Calu3 (cell line): ENCODE results near the gene LRCOL1. TPM values are rescaled to one million over a fixed set of nuclear protein-coding genes. Genes with fewer than 3 reads are reported as not detected.

ENCODE experiments used
- BruUV-seq: library from RNA; stranded (reverse); fragments of 400-500 nt; replicated peaks from 2 replicates; lab custom pipeline; 2021; lab: Mats Ljungman, UMichigan
- CTCF ChIA-PET: fragments of 300-600 bp; sonication (Branson Sonifier 250); formaldehyde crosslinking; loops from one replicate; lab custom pipeline; 2022; ENCODE audit warnings: antibody characterized with exemption; lab: Charles Lee
- DNase-seq: peaks from one replicate; pipeline ENCODE4 v3.0.0; 2022
- H3K27ac Mint-ChIP-seq: one replicate; pipeline ENCODE4 v1.8.0; 2022; ENCODE audit warnings: mixed read lengths; ENCODE audit not compliant: unreplicated experiment
- H3K27me3 Mint-ChIP-seq: one replicate; pipeline ENCODE4 v1.8.0; 2022; ENCODE audit warnings: mixed read lengths; ENCODE audit not compliant: unreplicated experiment
- H3K36me3 Mint-ChIP-seq: one replicate; pipeline ENCODE4 v1.8.0; 2022; ENCODE audit warnings: mild to moderate bottlenecking, moderate library complexity, mixed read lengths; ENCODE audit not compliant: insufficient read depth, unreplicated experiment
- H3K4me1 Mint-ChIP-seq: one replicate; pipeline ENCODE4 v1.8.0; 2022; ENCODE audit warnings: mild to moderate bottlenecking, low read depth, mixed read lengths; ENCODE audit not compliant: unreplicated experiment
- H3K4me3 Mint-ChIP-seq: one replicate; pipeline ENCODE4 v1.8.0; 2022; ENCODE audit warnings: mild to moderate bottlenecking, low read depth, moderate library complexity, mixed read lengths; ENCODE audit not compliant: unreplicated experiment
- H3K9me3 Mint-ChIP-seq: one replicate; pipeline ENCODE4 v1.8.0; 2022; ENCODE audit warnings: low read depth, mixed read lengths; ENCODE audit not compliant: unreplicated experiment
- intact Hi-C: fragments of 100-400 bp; cut with micrococcal nuclease; formaldehyde crosslinking; loops from one replicate; pipeline ENCODE4 v1.10.0; 2022; ENCODE audit not compliant: unreplicated experiment
- total RNA-seq: library from RNA; stranded (reverse); gene quantifications from 2 replicates; pipeline ENCODE4 v1.2.3, GENCODE V29; 2022
- TF ChIP-seq, protein P1 (sequence below): fragments of 200-600 bp; IDR thresholded peaks from one replicate; pipeline ENCODE4 v1.8.0; 2022; ENCODE audit warnings: antibody characterized with exemption; ENCODE audit not compliant: unreplicated experiment

The LRCOL1 gene
- total RNA-seq, 1 experiment from 2014 or later: not detected

DNA sequence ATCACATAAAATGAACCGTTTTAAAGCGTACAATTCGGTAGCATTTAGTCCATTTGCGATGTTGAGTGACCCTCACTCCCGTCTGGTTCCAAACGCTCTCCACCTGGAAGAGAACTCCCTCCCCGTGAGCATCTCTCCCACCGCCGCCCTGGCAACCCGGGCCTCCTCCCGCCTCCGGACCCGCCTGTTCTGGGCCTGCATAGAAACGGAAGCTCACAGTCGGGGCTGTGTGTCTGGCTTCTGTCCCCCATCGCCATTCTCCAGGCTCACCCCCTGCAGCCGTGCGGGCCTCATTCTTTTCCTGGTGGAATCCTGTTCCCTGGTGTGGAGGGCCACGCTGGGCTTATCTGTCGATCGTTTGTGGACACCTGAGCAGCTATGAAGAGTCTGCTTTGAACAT, 17.3 kb downstream of the LRCOL1 start:
- peaks cover 21% of the 10 kb centered on the region for H3K4me1 Mint-ChIP-seq
- TF ChIP-seq, protein P1, sequence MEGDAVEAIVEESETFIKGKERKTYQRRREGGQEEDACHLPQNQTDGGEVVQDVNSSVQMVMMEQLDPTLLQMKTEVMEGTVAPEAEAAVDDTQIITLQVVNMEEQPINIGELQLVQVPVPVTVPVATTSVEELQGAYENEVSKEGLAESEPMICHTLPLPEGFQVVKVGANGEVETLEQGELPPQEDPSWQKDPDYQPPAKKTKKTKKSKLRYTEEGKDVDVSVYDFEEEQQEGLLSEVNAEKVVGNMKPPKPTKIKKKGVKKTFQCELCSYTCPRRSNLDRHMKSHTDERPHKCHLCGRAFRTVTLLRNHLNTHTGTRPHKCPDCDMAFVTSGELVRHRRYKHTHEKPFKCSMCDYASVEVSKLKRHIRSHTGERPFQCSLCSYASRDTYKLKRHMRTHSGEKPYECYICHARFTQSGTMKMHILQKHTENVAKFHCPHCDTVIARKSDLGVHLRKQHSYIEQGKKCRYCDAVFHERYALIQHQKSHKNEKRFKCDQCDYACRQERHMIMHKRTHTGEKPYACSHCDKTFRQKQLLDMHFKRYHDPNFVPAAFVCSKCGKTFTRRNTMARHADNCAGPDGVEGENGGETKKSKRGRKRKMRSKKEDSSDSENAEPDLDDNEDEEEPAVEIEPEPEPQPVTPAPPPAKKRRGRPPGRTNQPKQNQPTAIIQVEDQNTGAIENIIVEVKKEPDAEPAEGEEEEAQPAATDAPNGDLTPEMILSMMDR: no peak
- H3K27ac Mint-ChIP-seq: no peak overlapping the region
- H3K9me3 Mint-ChIP-seq: peaks cover 7% of the 10 kb centered on the region
- CTCF ChIA-PET: interaction anchor here (1.4 kb wide), 1 partner anchor 32 kb away, joined by 4 read pairs; no protein-coding TSS in a partner anchor
- peak overlapping the region; percentile 62 for H3K4me3 Mint-ChIP-seq
- DNase-seq: no peak
- H3K27me3 Mint-ChIP-seq: peaks cover 92% of the 10 kb centered on the region
- intact Hi-C loops: no loop called here
- BruUV-seq: no TSS peak
- peaks cover 14% of the 10 kb centered on the region for H3K36me3 Mint-ChIP-seq

DNA sequence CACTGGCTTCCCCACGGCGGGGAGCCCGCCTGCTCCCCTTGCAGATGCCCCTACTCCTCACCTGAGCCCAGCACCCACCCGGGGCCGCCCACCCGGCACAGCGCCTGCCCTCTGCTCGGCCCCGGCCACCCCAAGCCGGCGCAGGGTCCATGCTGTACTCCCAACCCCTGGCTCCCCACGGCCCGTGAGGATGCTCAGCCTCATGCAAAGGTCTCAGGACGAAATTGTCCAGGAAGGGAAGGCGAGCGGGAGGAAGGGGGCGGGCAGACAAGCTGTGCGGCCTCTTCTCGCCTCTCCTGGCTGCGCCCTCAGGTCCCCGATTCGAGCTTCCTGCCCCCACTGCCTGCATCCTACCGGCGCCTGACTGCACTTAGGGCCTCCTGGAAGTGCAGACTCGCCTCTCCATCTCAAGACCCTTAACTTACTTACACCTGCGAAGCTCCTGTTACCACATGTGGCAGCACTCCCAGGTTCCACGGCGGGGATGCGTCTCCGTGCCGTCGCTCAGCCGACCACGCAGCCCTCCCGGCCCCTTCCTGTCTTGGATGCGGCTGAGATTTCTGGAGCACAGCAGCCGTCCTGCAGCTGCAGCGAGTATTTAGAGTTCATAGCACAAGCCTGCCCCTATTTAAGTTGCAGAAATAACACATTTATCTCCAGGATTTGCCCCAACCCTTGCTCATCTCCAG, 18.0 kb downstream of the LRCOL1 start:
- Mint-ChIP-seq H3K4me1 (peaks cover 15% of the 10 kb centered on the region), H3K27me3 (peaks cover 86% of the 10 kb centered on the region), H3K27ac (no peak overlapping the region), H3K9me3 (peaks cover 4% of the 10 kb centered on the region), H3K4me3 (no peak overlapping the region), H3K36me3 (peaks cover 9% of the 10 kb centered on the region)
- no peak for DNase-seq
- CTCF ChIA-PET: interaction anchor here (1.4 kb wide), 1 partner anchor 31 kb away, joined by 4 read pairs; no protein-coding TSS in a partner anchor
- intact Hi-C loops: no loop called here
- no TSS peak for BruUV-seq
- TF ChIP-seq, protein P1: no peak

DNA sequence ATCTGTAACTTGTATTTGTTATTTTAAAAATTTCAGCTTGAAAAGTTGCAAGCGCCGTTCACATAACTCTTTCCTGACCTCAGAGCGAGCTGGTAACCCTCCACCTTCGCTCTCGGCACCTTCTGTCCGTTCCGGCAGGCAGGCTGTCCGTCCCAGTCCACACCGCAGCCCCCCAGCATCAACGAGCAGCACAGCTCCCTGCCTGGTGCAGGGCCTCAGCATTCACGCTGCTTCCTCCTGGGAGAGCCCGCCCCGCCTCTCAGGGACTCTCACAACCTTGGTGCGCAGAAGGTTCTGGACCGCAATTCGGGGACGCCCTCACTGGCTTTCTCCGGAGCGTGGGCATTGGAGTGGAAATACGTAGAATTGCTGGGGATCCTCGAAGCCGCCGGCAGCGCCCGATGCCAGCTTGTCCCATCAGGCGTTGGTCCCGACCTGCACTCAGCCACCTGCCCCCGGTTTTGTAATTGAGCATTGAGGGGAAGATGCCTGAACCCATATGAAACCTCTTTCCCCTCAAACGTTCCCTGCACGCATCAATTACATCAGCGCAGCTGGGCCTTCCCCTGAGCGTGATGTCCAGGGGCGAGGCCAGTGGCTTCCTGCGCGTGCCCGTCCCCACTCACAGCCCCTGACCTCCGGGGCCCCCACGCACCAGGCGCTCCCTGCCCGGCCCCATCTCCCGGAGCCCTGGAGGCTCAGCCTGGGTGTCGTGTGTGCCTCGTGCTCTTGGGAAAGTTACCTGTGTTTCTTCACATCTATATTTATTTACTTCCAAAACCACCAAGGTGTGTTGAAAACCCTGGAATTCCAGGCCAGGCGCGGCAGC, 19.1 kb downstream of the LRCOL1 start:
- intact Hi-C loops: no loop called here
- DNase-seq: no peak
- H3K4me3 Mint-ChIP-seq: no peak overlapping the region
- peaks cover 75% of the 10 kb centered on the region for H3K27me3 Mint-ChIP-seq
- no peak overlapping the region for H3K27ac Mint-ChIP-seq
- TF ChIP-seq, protein P1: no peak
- H3K36me3 Mint-ChIP-seq: peaks cover 8% of the 10 kb centered on the region
- CTCF ChIA-PET: interaction anchor here (0.7 kb wide), 1 partner anchor 572 kb away, joined by 5 read pairs; no protein-coding TSS in a partner anchor
- H3K9me3 Mint-ChIP-seq: peaks cover 2% of the 10 kb centered on the region
- BruUV-seq: no TSS peak
- peaks cover 12% of the 10 kb centered on the region for H3K4me1 Mint-ChIP-seq

GRCh38 chr12:132588821-132589669, 21.3 kb downstream of the LRCOL1 start:
- no peak overlapping the region for H3K4me3 Mint-ChIP-seq
- H3K27ac Mint-ChIP-seq: no peak overlapping the region
- H3K36me3 Mint-ChIP-seq: peaks cover 12% of the 10 kb centered on the region
- no peak for DNase-seq
- peaks cover 54% of the 10 kb centered on the region for H3K27me3 Mint-ChIP-seq
- CTCF ChIA-PET: interaction anchor here (0.6 kb wide), 1 partner anchor 159 kb away, joined by 3 read pairs; no protein-coding TSS in a partner anchor
- BruUV-seq: no TSS peak
- intact Hi-C loops: no loop called here
- peaks cover 7% of the 10 kb centered on the region for H3K4me1 Mint-ChIP-seq
- TF ChIP-seq, protein P1: no peak
- peaks cover 2% of the 10 kb centered on the region for H3K9me3 Mint-ChIP-seq
